ENCODE data around the gene SPATA31A6.
A peak's percentile ranks its signal among the peaks of the same experiment; 100 is the strongest.
"Not testable (repeated sequence)": the region's sequence is repeated elsewhere in the genome, so short reads cannot be mapped to it uniquely, and the experiment has no call there.

The SPATA31A6 gene

DNA sequence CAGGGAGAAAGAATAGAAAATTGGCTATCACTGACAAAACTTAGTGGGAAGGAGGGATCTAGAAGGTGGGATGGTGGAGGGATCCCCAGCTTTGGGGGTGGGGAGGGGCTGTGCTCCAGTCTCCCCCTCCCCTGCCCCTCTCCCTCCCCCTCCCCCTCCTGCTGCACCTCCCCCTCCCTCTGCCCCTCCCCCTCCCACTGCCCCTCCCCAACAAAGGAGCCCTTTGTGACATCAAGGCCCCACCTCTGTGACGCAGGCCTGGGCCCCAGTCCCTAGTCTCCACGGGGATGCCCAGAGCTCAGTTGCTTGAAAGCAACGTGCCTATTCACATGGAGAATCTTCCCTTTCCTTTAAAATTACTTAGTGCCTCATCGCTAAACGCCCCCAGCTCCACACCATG, at the start of gene SPATA31A6:
Gene SPATA31A6, plus strand, starts transcription at position 301 of the 400 bp plus-strand sequence. Its CDS starts 29 bp downstream, at position 330.
- intact Hi-C loops (cut with DNase I); DNase-seq: not testable (repeated sequence)

DNA sequence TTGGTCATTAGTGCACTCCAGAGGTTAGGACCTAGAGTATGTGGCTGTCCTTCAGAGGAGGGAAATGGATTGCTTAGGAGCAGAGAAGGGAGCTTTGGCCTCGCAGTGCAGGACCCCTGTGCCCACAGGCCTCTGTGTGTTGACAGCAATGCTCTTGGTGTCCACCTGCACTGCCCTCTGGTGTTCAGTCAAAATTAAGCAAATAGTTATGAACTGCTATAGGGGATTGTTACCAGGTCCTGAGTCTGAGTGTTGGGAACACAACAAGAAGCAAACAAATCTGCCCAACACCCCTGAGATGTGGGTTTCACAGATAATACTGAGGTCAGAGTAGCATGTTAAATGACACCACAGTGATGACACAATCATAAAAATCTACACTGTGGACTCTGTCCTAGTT, 23.2 kb upstream of the SPATA31A6 start:
- intact Hi-C loops (cut with DNase I): not testable (repeated sequence)
- DNase-seq: peak in 1 of 10 donors; percentile 7

- intact Hi-C loops (cut with DNase I): not testable (repeated sequence)
Measured at GRCh38 chr9:42219861-42220260, 36.4 kb downstream of the SPATA31A6 start.

DNA sequence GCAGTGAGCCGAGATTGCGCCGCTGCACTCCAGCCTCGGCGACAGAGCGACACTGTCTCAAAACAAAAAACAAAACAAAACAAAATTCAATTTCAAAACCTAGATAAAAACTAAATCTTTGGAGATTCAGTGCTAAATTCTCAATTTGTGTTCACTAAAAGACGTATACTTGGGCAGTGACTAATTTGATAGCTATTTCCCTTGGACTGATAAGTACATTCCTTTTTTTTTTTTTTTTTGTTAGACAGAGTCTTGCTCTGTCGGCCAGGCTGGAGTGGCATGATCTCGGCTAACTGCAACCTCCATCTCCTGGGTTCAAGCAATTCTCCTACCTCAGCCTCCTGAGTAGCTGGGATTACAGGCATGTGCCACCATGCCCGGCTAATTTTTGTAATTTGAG, 39.8 kb downstream of the SPATA31A6 start:
- intact Hi-C loops (cut with DNase I): not testable (repeated sequence)

More at GRCh38 chr9:42219861-42220260, 36.4 kb downstream of the SPATA31A6 start:
- not testable (repeated sequence) for DNase-seq

GRCh38 chr9:42233031-42233430, 49.6 kb downstream of the SPATA31A6 start:
- DNase-seq; intact Hi-C loops (cut with DNase I): not testable (repeated sequence)

More for the DNA sequence above, 39.8 kb downstream of the SPATA31A6 start:
- DNase-seq: not testable (repeated sequence)

- DNase-seq; intact Hi-C loops (cut with DNase I): not testable (repeated sequence)
Measured at GRCh38 chr9:42234610-42235009, 51.2 kb downstream of the SPATA31A6 start.

DNA sequence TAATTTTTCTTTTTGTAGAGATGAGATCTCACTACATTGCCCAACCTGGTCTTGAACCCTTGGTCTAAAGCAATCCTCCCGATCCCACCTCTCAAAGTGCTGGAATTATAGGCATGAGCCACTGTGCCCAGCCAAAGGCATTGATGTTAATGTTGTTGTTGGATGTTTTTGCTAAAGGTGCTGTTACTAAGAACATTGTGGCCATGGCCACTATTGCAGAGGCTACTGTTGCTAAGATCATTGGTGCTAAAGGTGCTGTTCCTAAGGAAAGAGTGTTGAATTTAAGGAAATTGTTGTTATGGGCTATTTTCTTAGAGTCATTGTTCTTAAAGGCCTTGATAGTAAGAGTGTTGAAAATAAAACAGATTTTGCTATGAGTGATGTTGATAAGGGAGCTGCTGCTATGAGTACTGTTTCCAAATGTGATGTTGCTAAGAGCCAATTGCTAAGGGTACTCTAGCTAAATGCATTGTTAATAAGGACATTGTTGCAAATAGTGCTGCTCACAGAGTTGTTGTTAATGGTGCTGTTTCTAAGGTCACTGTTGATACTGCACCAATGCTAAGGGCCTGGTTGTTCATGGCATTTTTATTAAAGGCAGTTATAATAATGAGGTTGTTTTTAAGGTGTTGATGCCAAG, 52.0 kb downstream of the SPATA31A6 start:
- intact Hi-C loops (cut with DNase I): not testable (repeated sequence)

GRCh38 chr9:42236097-42236496, 52.6 kb downstream of the SPATA31A6 start:
- intact Hi-C loops (cut with DNase I); DNase-seq: not testable (repeated sequence)

More for the DNA sequence above, 52.0 kb downstream of the SPATA31A6 start:
- not testable (repeated sequence) for DNase-seq

DNA sequence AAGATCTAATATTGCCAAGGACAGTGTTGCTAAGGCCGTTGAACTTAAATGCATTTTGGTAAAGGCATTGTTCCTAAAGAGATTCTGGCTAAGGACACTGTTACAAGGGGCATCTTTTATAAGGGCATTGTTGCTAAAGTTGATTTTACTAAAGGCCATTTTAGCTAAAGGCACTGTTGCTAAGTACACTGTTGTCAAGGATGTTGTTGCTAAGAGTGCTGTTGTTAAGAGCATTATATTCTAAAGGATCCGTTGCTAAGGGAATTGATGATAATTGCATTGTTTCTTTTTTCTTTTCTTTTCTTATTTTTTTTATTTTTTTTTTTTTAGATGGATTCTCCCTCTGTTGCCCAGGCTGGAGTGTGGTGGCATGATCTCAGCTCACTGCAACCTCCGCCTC, 53.9 kb downstream of the SPATA31A6 start:
- DNase-seq; intact Hi-C loops (cut with DNase I): not testable (repeated sequence)

DNA sequence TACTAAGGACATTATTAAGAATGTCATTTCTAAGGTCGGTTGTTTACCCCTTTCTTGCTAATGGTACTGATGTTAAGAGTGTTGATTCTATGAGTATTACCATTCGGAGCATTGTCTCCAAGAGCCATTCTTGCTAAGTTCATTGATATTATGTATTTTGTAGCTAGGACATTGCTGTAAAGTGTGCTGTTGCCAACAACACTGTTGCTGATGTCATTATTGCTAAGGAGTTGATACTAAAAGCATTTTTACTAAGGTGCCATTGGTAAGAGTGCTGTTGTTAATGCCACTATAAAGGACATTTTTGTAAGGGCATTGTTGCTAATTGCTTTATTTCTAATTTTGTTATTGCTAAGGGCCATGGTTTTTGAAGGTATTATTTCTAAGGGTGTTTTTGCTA, 55.4 kb downstream of the SPATA31A6 start:
- intact Hi-C loops (cut with DNase I); DNase-seq: not testable (repeated sequence)

All from posterior cingulate gyrus (tissue), 11 donors.